ENCODE measurements around the gene PTPRN2.

The PTPRN2 gene

GRCh38 chr7:157826566-157826965 is 761.1 kb downstream of the PTPRN2 start:
- DNase-seq: no peak

- DNase-seq: no peak
These were observed 762.3 kb downstream of the PTPRN2 start for GRCh38 chr7:157825325-157825724.

- DNase-seq: no peak
These were observed 762.9 kb downstream of the PTPRN2 start for GRCh38 chr7:157824819-157825121.

- no peak for DNase-seq
These were observed 763.4 kb downstream of the PTPRN2 start for GRCh38 chr7:157824011-157824818.

GRCh38 chr7:157822688-157823031 is 765.0 kb downstream of the PTPRN2 start:
- no peak for DNase-seq

- no peak for DNase-seq
These were observed 765.5 kb downstream of the PTPRN2 start for GRCh38 chr7:157821959-157822687.

GRCh38 chr7:157820796-157821195 is 766.8 kb downstream of the PTPRN2 start:
- DNase-seq: no peak

GRCh38 chr7:157819455-157819807 is 768.2 kb downstream of the PTPRN2 start:
- no peak for DNase-seq

- no peak for DNase-seq
These were observed 768.7 kb downstream of the PTPRN2 start for GRCh38 chr7:157818701-157819454.

GRCh38 chr7:157817944-157818700 is 769.5 kb downstream of the PTPRN2 start:
- no peak for DNase-seq

- DNase-seq: no peak
These were observed 770.2 kb downstream of the PTPRN2 start for GRCh38 chr7:157817433-157817832.

GRCh38 chr7:157816526-157817250 is 770.9 kb downstream of the PTPRN2 start:
- no peak for DNase-seq

GRCh38 chr7:157816086-157816485 is 771.5 kb downstream of the PTPRN2 start:
- no peak for DNase-seq

DNA sequence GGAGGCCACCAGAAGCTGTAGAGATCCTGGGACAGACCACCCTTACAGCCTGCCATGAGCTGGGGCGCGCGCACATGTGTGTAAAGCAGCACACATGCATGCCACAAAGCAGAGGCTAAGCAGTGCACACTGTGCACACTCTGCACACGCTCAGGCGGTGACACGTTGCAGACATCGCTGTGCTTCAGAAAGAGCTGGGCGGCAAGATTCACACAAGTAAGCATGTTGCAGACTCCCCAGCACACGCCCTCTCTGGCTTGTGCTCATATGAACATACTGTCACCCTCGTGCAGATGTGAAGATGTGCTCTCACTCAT is 772.0 kb downstream of the PTPRN2 start:
- no peak for DNase-seq

DNA sequence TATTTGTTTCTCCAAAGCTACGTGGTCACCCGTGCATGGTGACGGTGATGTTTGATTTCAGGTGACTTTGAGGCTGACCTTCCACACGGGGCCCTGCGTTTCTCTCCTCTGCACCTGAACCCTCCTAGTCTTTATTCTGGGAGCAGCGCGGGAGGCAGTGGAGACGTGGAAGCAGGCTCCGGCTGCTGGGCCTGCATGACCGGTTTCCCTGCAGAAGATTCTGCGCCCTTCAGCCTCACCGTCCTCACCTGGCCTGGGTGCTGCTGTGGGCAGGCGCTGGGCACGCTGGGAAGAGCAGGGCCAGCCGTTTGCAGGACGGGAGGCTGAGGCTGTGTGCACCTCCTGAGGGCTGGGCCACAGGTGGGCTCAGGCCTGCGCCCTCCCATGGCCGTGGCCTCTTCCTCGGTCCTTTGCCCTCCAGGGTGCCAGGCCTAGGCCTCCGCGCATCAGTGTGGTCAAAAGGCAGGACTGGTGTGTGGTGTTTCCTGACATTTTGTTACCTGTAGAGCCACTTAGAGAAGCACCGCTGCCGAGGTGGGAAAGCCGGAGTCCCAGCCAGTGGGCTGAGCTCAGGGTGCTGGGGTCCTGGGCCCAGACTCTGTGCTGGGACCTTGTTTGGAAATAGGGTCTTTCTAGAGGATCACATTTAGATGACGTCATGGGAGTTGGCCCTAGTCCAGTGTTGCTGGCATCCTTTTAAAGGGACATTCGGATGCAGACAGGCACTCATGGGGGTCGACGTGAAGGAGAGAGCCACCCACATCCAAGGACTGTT is 772.5 kb downstream of the PTPRN2 start:
- no peak for DNase-seq

GRCh38 chr7:157813741-157814661 is 773.6 kb downstream of the PTPRN2 start:
- DNase-seq: no peak

DNA sequence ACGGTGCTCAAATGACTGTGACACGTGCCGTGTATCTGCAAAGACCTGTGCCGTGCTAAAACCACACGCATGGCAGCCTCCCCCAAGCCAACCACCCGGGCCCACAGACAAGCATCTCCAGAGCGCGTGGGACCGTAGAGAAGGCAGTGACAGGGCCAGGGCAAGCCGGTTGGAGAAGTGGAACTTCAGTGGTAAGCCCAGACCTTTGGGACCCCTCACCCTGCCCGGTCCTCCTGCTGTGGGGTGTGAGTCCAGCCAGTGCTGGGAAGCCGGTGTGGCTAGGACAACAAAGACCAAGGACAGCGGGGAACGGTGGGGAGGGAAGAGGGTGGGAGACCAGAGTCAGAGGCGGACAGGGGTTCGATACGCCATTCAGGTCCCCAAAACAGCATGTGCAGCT is 774.6 kb downstream of the PTPRN2 start:
- DNase-seq: no peak

DNA sequence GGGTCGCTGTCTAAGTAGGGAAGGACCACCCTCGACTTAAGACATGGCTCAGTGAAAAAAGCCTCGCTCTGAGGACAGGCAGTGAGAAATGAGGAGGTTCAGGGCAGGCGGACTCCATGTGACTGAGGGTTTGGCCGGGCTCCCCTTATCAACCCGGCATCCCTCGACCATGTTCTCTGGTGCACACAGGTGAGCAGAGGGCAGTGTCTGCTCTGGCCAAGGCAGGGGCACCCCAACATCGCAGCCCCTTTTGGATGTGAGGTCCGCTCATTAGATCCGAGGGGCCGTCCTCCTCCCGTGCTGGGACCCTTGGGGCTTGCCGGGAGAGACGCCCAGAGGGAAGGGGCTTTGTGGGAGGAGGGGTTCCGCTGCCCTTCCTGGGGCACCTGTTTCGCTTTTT is 775.7 kb downstream of the PTPRN2 start:
- DNase-seq: no peak

DNA sequence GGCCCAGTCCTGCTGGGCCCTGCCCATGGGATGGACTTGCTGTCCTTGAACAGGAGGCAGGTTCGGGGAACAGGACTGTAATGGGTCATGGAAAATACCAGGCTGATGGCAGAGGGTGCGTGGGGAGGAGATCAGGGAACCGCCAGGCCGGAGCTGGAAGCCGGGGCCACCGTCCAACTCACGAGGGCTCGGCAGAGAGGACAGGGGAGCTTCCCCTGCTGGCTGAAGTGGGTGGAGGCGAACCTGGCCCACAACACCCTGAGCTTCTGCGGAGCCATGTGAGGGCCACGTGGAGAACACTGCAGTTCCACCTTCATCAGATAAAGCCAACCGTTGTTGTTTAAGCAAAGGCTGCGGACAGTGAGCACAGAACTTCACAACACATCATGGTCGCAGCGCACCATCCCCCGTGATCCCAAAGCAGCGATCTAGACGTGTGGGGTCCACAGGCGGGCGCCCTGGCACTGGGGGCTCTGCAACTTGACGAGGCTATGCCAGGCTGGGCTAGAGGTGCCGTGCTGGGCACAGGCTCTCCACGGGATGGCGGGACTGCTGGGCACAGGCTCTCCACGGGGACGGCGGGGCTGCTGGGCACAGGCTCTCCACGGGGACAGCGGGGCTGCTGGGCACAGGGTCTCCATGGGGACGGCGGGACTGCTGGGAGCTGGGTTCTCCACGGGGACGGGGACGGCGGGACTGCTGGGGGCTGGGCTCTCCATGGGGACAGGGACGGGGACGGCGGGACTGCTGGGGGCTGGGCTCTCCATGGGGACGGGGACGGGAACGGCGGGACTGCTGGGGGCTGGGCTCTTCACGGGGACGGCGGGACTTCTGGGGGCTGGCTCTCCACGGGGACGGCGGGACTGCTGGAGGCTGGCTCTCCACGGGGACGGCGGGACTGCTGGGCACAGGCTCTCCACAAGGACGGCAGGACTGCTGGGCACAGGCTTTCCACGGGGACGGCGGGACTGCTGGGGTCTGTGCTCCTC is 777.5 kb downstream of the PTPRN2 start:
- no peak for DNase-seq
